T-helper 17 cell (primary cell): ENCODE results near the gene ZNF132. TPM values are rescaled to one million over a fixed set of nuclear protein-coding genes. Genes with fewer than 3 reads are reported as not detected.
"Not testable (repeated sequence)": the region's sequence is repeated elsewhere in the genome, so short reads cannot be mapped to it uniquely, and the experiment has no call there.

Experiments used
- ATAC-seq: fragments of 150-1000 bp; cut with Tn5 transposase; 2 replicates; pipeline ENCODE4 v1.10.0; 2021; ENCODE audit warnings: mild to moderate bottlenecking, moderate library complexity
- DNase-seq, 3 donors: peaks; one replicate each; pipeline versions ENCODE4 v3.0.0 to v3.0.0-alpha.2; 2020 to 2021
- H3K9me3 ChIP-seq: one replicate; pipeline ENCODE4 v1.7.0; 2013; ENCODE audit warnings: low read length, mild to moderate bottlenecking; ENCODE audit not compliant: control insufficient read depth, poor library complexity, severe bottlenecking
- H3K27ac Mint-ChIP-seq: one replicate; pipeline ENCODE4 v1.8.0; 2022; ENCODE audit warnings: mild to moderate bottlenecking, moderate library complexity, mixed read lengths
- H3K27me3 Mint-ChIP-seq: one replicate; pipeline ENCODE4 v1.8.0; 2022; ENCODE audit warnings: mixed read lengths
- H3K36me3 Mint-ChIP-seq: one replicate; pipeline ENCODE4 v1.8.0; 2022; ENCODE audit warnings: low read depth, mixed read lengths
- H3K4me1 Mint-ChIP-seq: one replicate; pipeline ENCODE4 v1.8.0; 2022; ENCODE audit warnings: mild to moderate bottlenecking, mixed read lengths
- H3K4me3 Mint-ChIP-seq: one replicate; pipeline ENCODE4 v1.8.0; 2022; ENCODE audit warnings: mild to moderate bottlenecking, moderate library complexity, mixed read lengths
- total RNA-seq, 4 donors: library from RNA in 2 of 4; stranded (reverse) in 2 of 4; gene quantifications; one replicate each; pipeline ENCODE4 v1.2.3 and lab custom pipeline; 2022 to 2026

The ZNF132 gene
- total RNA-seq, 2 donors from 2014 or later: 0.76 to 1.7 TPM

- no peak for DNase-seq
- H3K4me3 Mint-ChIP-seq: peak overlapping the region; percentile 96
- H3K27me3 Mint-ChIP-seq: no peaks in the 10 kb centered on the region
Observed at GRCh38 chr19:58409010-58409790, 30.8 kb downstream of the ZNF132 start.

GRCh38 chr19:58408152-58409009 is 31.6 kb downstream of the ZNF132 start, which contains the start of gene ZNF584:
TSS of gene ZNF584 (plus strand) at chr19:58408649. CDS start at chr19:58409148, 499 bp downstream.
- ATAC-seq: peak; percentile 98
- H3K9me3 ChIP-seq: no peaks in the 10 kb centered on the region
- Mint-ChIP-seq H3K36me3 (peaks cover 3% of the 10 kb centered on the region), H3K27me3 (no peaks in the 10 kb centered on the region), H3K27ac (peak within 1 kb of the TSS; percentile 93), H3K4me3 (peak within 1 kb of the TSS; percentile 96), H3K4me1 (peaks cover 29% of the 10 kb centered on the region)
- peak; percentile 87 to 91 (median 89) for DNase-seq

More at GRCh38 chr19:58409010-58409790, 30.8 kb downstream of the ZNF132 start:
- Mint-ChIP-seq H3K27ac (peak overlapping the region; percentile 93), H3K4me1 (peaks cover 29% of the 10 kb centered on the region), H3K36me3 (peaks cover 3% of the 10 kb centered on the region)
- no peak for ATAC-seq
- no peaks in the 10 kb centered on the region for H3K9me3 ChIP-seq

- no peak for DNase-seq
- no peak for ATAC-seq
- Mint-ChIP-seq H3K36me3 (peaks cover 3% of the 10 kb centered on the region), H3K27ac (peak overlapping the region; percentile 93), H3K27me3 (no peaks in the 10 kb centered on the region), H3K4me1 (peaks cover 26% of the 10 kb centered on the region), H3K4me3 (peak overlapping the region; percentile 96)
- H3K9me3 ChIP-seq: no peaks in the 10 kb centered on the region
Observed at GRCh38 chr19:58407658-58408151, 32.2 kb downstream of the ZNF132 start.

- ATAC-seq: no peak
- DNase-seq: no peak
Observed at GRCh38 chr19:58406818-58407657, 32.9 kb downstream of the ZNF132 start.

GRCh38 chr19:58403920-58404478 is 36.0 kb downstream of the ZNF132 start:
- peaks cover 31% of the 10 kb centered on the region for H3K4me1 Mint-ChIP-seq
- H3K4me3 Mint-ChIP-seq, ATAC-seq, H3K27ac Mint-ChIP-seq, H3K27me3 Mint-ChIP-seq, H3K36me3 Mint-ChIP-seq, H3K9me3 ChIP-seq, DNase-seq: not testable (repeated sequence)

More at GRCh38 chr19:58406818-58407657, 32.9 kb downstream of the ZNF132 start:
- Mint-ChIP-seq H3K4me3 (peak overlapping the region; percentile 96), H3K4me1 (peaks cover 26% of the 10 kb centered on the region), H3K36me3 (peaks cover 3% of the 10 kb centered on the region), H3K27ac (peak overlapping the region; percentile 93), H3K27me3 (no peaks in the 10 kb centered on the region)
- no peaks in the 10 kb centered on the region for H3K9me3 ChIP-seq

GRCh38 chr19:58401840-58402421 is 38.0 kb downstream of the ZNF132 start:
- no peak for DNase-seq
- no peaks in the 10 kb centered on the region for H3K36me3 Mint-ChIP-seq

GRCh38 chr19:58400916-58401839 is 38.8 kb downstream of the ZNF132 start:
- H3K27ac Mint-ChIP-seq: peak overlapping the region; percentile 90
- H3K36me3 Mint-ChIP-seq: no peaks in the 10 kb centered on the region
- peak; percentile 96 to 99 (median 98) for DNase-seq
- H3K4me1 Mint-ChIP-seq: peaks cover 13% of the 10 kb centered on the region
- no peaks in the 10 kb centered on the region for H3K9me3 ChIP-seq
- H3K27me3 Mint-ChIP-seq: peaks cover 8% of the 10 kb centered on the region
- peak overlapping the region; percentile 90 for H3K4me3 Mint-ChIP-seq
- peak; percentile 97 for ATAC-seq

More at GRCh38 chr19:58401840-58402421, 38.0 kb downstream of the ZNF132 start:
- peak overlapping the region; percentile 9 for H3K4me3 Mint-ChIP-seq
- peak overlapping the region; percentile 90 for H3K27ac Mint-ChIP-seq
- peaks cover 6% of the 10 kb centered on the region for H3K27me3 Mint-ChIP-seq
- no peaks in the 10 kb centered on the region for H3K9me3 ChIP-seq
- peaks cover 19% of the 10 kb centered on the region for H3K4me1 Mint-ChIP-seq
- ATAC-seq: no peak

- no peak for ATAC-seq
- DNase-seq: no peak
- H3K9me3 ChIP-seq: no peaks in the 10 kb centered on the region
- Mint-ChIP-seq H3K27ac (peak overlapping the region; percentile 90), H3K4me3 (peak overlapping the region; percentile 90), H3K36me3 (no peaks in the 10 kb centered on the region), H3K4me1 (peaks cover 13% of the 10 kb centered on the region), H3K27me3 (peaks cover 8% of the 10 kb centered on the region)
Observed at GRCh38 chr19:58400316-58400915, 39.5 kb downstream of the ZNF132 start.

GRCh38 chr19:58399903-58400302 is 40.0 kb downstream of the ZNF132 start:
- Mint-ChIP-seq H3K27ac (no peak overlapping the region), H3K4me3 (peak overlapping the region; percentile 90), H3K4me1 (peaks cover 13% of the 10 kb centered on the region), H3K27me3 (peaks cover 8% of the 10 kb centered on the region), H3K36me3 (peaks cover under 1% of the 10 kb centered on the region)
- no peaks in the 10 kb centered on the region for H3K9me3 ChIP-seq
- DNase-seq: no peak
- ATAC-seq: no peak

GRCh38 chr19:58398545-58398944 is 41.4 kb downstream of the ZNF132 start:
- Mint-ChIP-seq H3K27ac (no peak overlapping the region), H3K4me3 (no peak overlapping the region), H3K36me3 (peaks cover 12% of the 10 kb centered on the region), H3K4me1 (peaks cover 15% of the 10 kb centered on the region), H3K27me3 (peaks cover 8% of the 10 kb centered on the region)
- DNase-seq (no peak), ATAC-seq (no peak)
- H3K9me3 ChIP-seq: no peaks in the 10 kb centered on the region

- H3K9me3 ChIP-seq: no peaks in the 10 kb centered on the region
- Mint-ChIP-seq H3K27me3 (peaks cover 8% of the 10 kb centered on the region), H3K4me3 (no peak overlapping the region), H3K27ac (no peak overlapping the region), H3K36me3 (peaks cover 12% of the 10 kb centered on the region), H3K4me1 (peaks cover 16% of the 10 kb centered on the region)
- no peak for ATAC-seq
- no peak for DNase-seq
Observed at GRCh38 chr19:58398087-58398486, 41.9 kb downstream of the ZNF132 start.
